ENCODE measurements around the gene DLGAP1. TPM values are rescaled to one million over a fixed set of nuclear protein-coding genes. Genes with fewer than 3 reads are reported as not detected.

DLGAP1 gene
- total and polyA plus RNA-seq, 4 donors, result 0.06 to 1.2 (median 0.17) TPM; not detected in 1

- Histone ChIP-seq H3K9ac (ENCODE audit: low read depth in 1 of 2, low read length in 2 of 2) (no peak overlapping the region), H3K27me3 (ENCODE audit: control insufficient read depth in 4 of 4, insufficient read depth in 4 of 4, low read length in 3 of 4) (no peaks in the 10 kb centered on the region), H3K4me3 (ENCODE audit: low read depth in 1 of 3, low read length in 3 of 3) (no peak overlapping the region), H3K4me1 (ENCODE audit: control insufficient read depth in 4 of 4, insufficient read depth in 4 of 4, low read length in 3 of 4) (peaks cover 0 to 9% (median 4%) of the 10 kb centered on the region in 4 donors), H3K27ac (ENCODE audit: low read depth in 1 of 2, low read length in 2 of 2) (no peak overlapping the region), H3K9me3 (ENCODE audit: control insufficient read depth in 4 of 4, low read length in 3 of 4) (no peaks in the 10 kb centered on the region), H3K36me3 (ENCODE audit: control insufficient read depth in 4 of 4, insufficient read depth in 3 of 4, low read depth in 1 of 4, low read length in 3 of 4) (no peaks in the 10 kb centered on the region)
- no peak for DNase-seq (ENCODE audit: low spot score)
- TF ChIP-seq RXRA (IDR thresholded peaks at IDR 0.05) (no peak), MAX (IDR thresholded peaks at IDR 0.05) (no peak), TAF1 (conservative IDR thresholded peaks at IDR 0.05) (no peak), EGR1 (IDR thresholded peaks at IDR 0.05; ENCODE audit: low read depth in 2 of 2) (no peak), NR2F2 (IDR thresholded peaks at IDR 0.05) (no peak), CTCF (IDR thresholded peaks at IDR 0.05; ENCODE audit: low read depth, low read length, missing input control) (no peak), JUND (IDR thresholded peaks at IDR 0.05) (no peak), ZBTB33 (IDR thresholded peaks at IDR 0.05) (no peak), HNF4G (IDR thresholded peaks at IDR 0.05) (no peak), SP1 (IDR thresholded peaks at IDR 0.05) (no peak)
- TF ChIP-seq, protein P1, sequence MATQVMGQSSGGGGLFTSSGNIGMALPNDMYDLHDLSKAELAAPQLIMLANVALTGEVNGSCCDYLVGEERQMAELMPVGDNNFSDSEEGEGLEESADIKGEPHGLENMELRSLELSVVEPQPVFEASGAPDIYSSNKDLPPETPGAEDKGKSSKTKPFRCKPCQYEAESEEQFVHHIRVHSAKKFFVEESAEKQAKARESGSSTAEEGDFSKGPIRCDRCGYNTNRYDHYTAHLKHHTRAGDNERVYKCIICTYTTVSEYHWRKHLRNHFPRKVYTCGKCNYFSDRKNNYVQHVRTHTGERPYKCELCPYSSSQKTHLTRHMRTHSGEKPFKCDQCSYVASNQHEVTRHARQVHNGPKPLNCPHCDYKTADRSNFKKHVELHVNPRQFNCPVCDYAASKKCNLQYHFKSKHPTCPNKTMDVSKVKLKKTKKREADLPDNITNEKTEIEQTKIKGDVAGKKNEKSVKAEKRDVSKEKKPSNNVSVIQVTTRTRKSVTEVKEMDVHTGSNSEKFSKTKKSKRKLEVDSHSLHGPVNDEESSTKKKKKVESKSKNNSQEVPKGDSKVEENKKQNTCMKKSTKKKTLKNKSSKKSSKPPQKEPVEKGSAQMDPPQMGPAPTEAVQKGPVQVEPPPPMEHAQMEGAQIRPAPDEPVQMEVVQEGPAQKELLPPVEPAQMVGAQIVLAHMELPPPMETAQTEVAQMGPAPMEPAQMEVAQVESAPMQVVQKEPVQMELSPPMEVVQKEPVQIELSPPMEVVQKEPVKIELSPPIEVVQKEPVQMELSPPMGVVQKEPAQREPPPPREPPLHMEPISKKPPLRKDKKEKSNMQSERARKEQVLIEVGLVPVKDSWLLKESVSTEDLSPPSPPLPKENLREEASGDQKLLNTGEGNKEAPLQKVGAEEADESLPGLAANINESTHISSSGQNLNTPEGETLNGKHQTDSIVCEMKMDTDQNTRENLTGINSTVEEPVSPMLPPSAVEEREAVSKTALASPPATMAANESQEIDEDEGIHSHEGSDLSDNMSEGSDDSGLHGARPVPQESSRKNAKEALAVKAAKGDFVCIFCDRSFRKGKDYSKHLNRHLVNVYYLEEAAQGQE (IDR thresholded peaks at IDR 0.05), result no peak
- 59% methylated on average over 2 of the region's 2 CpGs for WGBS
Measured at GRCh38 chr18:3693410-3693809, 761.7 kb downstream of the DLGAP1 start.

- 82% methylated on average over 2 of the region's 2 CpGs for WGBS
- H3K4me3 ChIP-seq (ENCODE audit: low read depth in 1 of 3, low read length in 3 of 3), result no peak overlapping the region
- no peaks in the 10 kb centered on the region for H3K9me3 ChIP-seq (ENCODE audit: control insufficient read depth in 4 of 4, low read length in 3 of 4)
- H3K36me3 ChIP-seq (ENCODE audit: control insufficient read depth in 4 of 4, insufficient read depth in 3 of 4, low read depth in 1 of 4, low read length in 3 of 4), result no peaks in the 10 kb centered on the region
- no peak overlapping the region for H3K9ac ChIP-seq (ENCODE audit: low read depth in 1 of 2, low read length in 2 of 2)
- H3K4me1 ChIP-seq (ENCODE audit: control insufficient read depth in 4 of 4, insufficient read depth in 4 of 4, low read length in 3 of 4), result peaks cover 0 to 9% (median 4%) of the 10 kb centered on the region in 4 donors
- no peak overlapping the region for H3K27ac ChIP-seq (ENCODE audit: low read depth in 1 of 2, low read length in 2 of 2)
- no peak for DNase-seq (ENCODE audit: low spot score)
- no peaks in the 10 kb centered on the region for H3K27me3 ChIP-seq (ENCODE audit: control insufficient read depth in 4 of 4, insufficient read depth in 4 of 4, low read length in 3 of 4)
- TF ChIP-seq FOXA1 (IDR thresholded peaks at IDR 0.05) (no peak), EGR1 (IDR thresholded peaks at IDR 0.05; ENCODE audit: low read depth in 2 of 2) (no peak), ATF3 (IDR thresholded peaks at IDR 0.05) (no peak), TAF1 (conservative IDR thresholded peaks at IDR 0.05) (no peak), FOXA2 (IDR thresholded peaks at IDR 0.05) (no peak), RAD21 (IDR thresholded peaks at IDR 0.05) (no peak), HNF4A (conservative IDR thresholded peaks at IDR 0.05) (no peak), SP1 (IDR thresholded peaks at IDR 0.05) (no peak), GABPA (IDR thresholded peaks at IDR 0.05 in 1 of 2, conservative IDR thresholded peaks at IDR 0.05 in 1 of 2) (no peak), MAX (IDR thresholded peaks at IDR 0.05) (no peak), JUND (IDR thresholded peaks at IDR 0.05) (no peak), HNF4G (IDR thresholded peaks at IDR 0.05) (no peak), CTCF (IDR thresholded peaks at IDR 0.05; ENCODE audit: low read depth, low read length, missing input control) (no peak), YY1 (IDR thresholded peaks at IDR 0.05) (no peak)
- TF ChIP-seq, protein P1 (IDR thresholded peaks at IDR 0.05), result no peak
Measured at GRCh38 chr18:3692691-3693090, 762.4 kb downstream of the DLGAP1 start.

Measured in liver (tissue), 9 donors.